Activated CD4-positive, alpha-beta T cell treated with anti-CD3 and anti-CD28 coated beads, Interleukin-2, amount 50 U/mL, for 4 hours (primary cell): Measurements from ENCODE around the gene GATD1.

ENCODE experiments used
- DNase-seq, 2 experiments: peaks; one replicate each; pipeline ENCODE4 v3.0.0-alpha.2; 2020

The GATD1 gene

GRCh38 chr11:795634-796564, 18.6 kb upstream of the GATD1 start:
- peak; percentile 70 to 79 for DNase-seq

GRCh38 chr11:794766-795633, 17.7 kb upstream of the GATD1 start:
- DNase-seq: no peak

- DNase-seq: no peak
These were observed 16.9 kb upstream of the GATD1 start for GRCh38 chr11:794013-794765.

GRCh38 chr11:793556-793955, 16.3 kb upstream of the GATD1 start:
- DNase-seq: no peak

GRCh38 chr11:792873-793272, 15.6 kb upstream of the GATD1 start:
- DNase-seq: no peak

- DNase-seq: no peak
These were observed 15.2 kb upstream of the GATD1 start for GRCh38 chr11:792535-792821.

- no peak for DNase-seq
These were observed 14.6 kb upstream of the GATD1 start for GRCh38 chr11:791658-792534.

GRCh38 chr11:790721-791564, 13.7 kb upstream of the GATD1 start:
- DNase-seq: no peak

GRCh38 chr11:789943-790342, 12.7 kb upstream of the GATD1 start, which contains the start of gene CEND1:
TSS of gene CEND1 (minus strand) at chr11:790090. CDS start at chr11:788576, 1,514 bp downstream.
- peak in 1 of 2 experiments; percentile 34 for DNase-seq

- DNase-seq: no peak
These were observed 12.0 kb upstream of the GATD1 start for GRCh38 chr11:788953-789940.

- no peak for DNase-seq
These were observed 10.8 kb upstream of the GATD1 start for GRCh38 chr11:788009-788640.

GRCh38 chr11:787084-787675, 9.9 kb upstream of the GATD1 start:
- DNase-seq: no peak

- DNase-seq: no peak
These were observed 9.2 kb upstream of the GATD1 start for GRCh38 chr11:786235-787083.

- DNase-seq: no peak
These were observed 6.3 kb upstream of the GATD1 start for GRCh38 chr11:783581-784015.

GRCh38 chr11:782264-783174, 5.2 kb upstream of the GATD1 start:
- DNase-seq: no peak

- DNase-seq: no peak
These were observed 2.8 kb upstream of the GATD1 start for GRCh38 chr11:779955-780532.
